HepG2 (cell line): ENCODE data around the gene PREX1. TPM values are rescaled to one million over a fixed set of nuclear protein-coding genes. Genes with fewer than 3 reads are reported as not detected.

Experiments
- ATAC-seq: fragments of 200-7000 bp; cut with Tn5 transposase; 3 replicates; pipeline ENCODE4 v1.9.1; 2020; ENCODE audit warnings: mild to moderate bottlenecking, moderate library complexity
- BruUV-seq: library from RNA; stranded (reverse); fragments of 400-500 nt; replicated peaks from 2 replicates; lab custom pipeline; 2021; lab: Mats Ljungman, UMichigan
- CTCF ChIA-PET: fragments of 300-600 bp; formaldehyde crosslinking; extraction: SDS; loops from one replicate; lab custom pipeline; 2021; ENCODE audit warnings: low total read pairs, inconsistent platforms, low intra/inter-chr PET ratio; lab: Yijun Ruan, JAX
- POLR2A ChIA-PET: fragments of 350-600 bp; sonication (Branson Sonifier 250); formaldehyde crosslinking; loops from one replicate; lab custom pipeline; 2020; ENCODE audit warnings: antibody characterized with exemption, inconsistent platforms; lab: Yijun Ruan, JAX
- DNase-seq: peaks from one replicate; pipeline ENCODE4 v3.0.0-alpha.2; 2015; ENCODE audit warnings: low spot score
- FAIRE-seq: peaks from 3 replicates; lab custom pipeline; 2011; peaks lifted over from hg19 to GRCh38; lab: Jason Lieb, UNC
- H2AFZ ChIP-seq: one replicate; pipeline ENCODE4 v1.6.1; 2011; ENCODE audit warnings: low read length, inconsistent platforms
- H3K27ac ChIP-seq: fragments of 300-600 bp; 3 replicates; pipeline ENCODE4 v1.8.0; 2011; ENCODE audit warnings: mixed run types, mild to moderate bottlenecking, mixed read lengths, low read length, inconsistent platforms; ENCODE audit not compliant: insufficient read depth; ENCODE audit errors: extremely low read length
- H3K27me3 ChIP-seq, 2 experiments: fragments of 200-600 bp in 1 of 2; 2 replicates in 1 of 2; 3 replicates in 1 of 2; pipeline versions ENCODE4 v1.6.0 to v1.8.0; 2011; ENCODE audit warnings: low read length in 2 of 2, mild to moderate bottlenecking in 2 of 2, moderate library complexity in 2 of 2, inconsistent platforms in 1 of 2; ENCODE audit not compliant: insufficient read depth in 2 of 2, control insufficient read depth in 1 of 2
- H3K36me3 ChIP-seq, 2 experiments: fragments of 200-600 bp in 1 of 2; replicated peaks in 1 of 2; 2 replicates in 1 of 2; 3 replicates in 1 of 2; pipeline versions ENCODE4 v1.5.1 to v1.8.0; 2011; ENCODE audit warnings: low read length in 2 of 2, inconsistent platforms in 1 of 2; ENCODE audit not compliant: insufficient read depth in 2 of 2, control insufficient read depth in 1 of 2
- H3K4me1 ChIP-seq: 2 replicates; pipeline ENCODE4 v1.5.1; 2012; ENCODE audit warnings: low read length, inconsistent platforms; ENCODE audit not compliant: insufficient read depth
- H3K4me2 ChIP-seq: 2 replicates; pipeline ENCODE4 v1.6.0; 2011; ENCODE audit warnings: low read depth, low read length, inconsistent platforms
- H3K4me3 ChIP-seq, 3 experiments: fragments of 200-600 bp in 1 of 3; sonication (generic), shearing (Covaris generic) in 1 of 3; replicated peaks in 1 of 3; 2 replicates each; pipeline ENCODE4 v1.5.1; 2011 to 2016; ENCODE audit warnings: low read length in 3 of 3, inconsistent platforms in 2 of 3, low read depth in 2 of 3, mild to moderate bottlenecking in 2 of 3, control low read depth in 1 of 3, mixed read lengths in 1 of 3; ENCODE audit not compliant: insufficient read depth in 1 of 3
- H3K79me2 ChIP-seq: one replicate; pipeline ENCODE4 v1.6.1; 2011; ENCODE audit warnings: low read length, inconsistent platforms; ENCODE audit not compliant: insufficient read depth
- H3K9ac ChIP-seq: 2 replicates; pipeline ENCODE4 v1.6.0; 2011; ENCODE audit warnings: mild to moderate bottlenecking, low read depth, low read length, inconsistent platforms; ENCODE audit not compliant: insufficient read depth
- H3K9me3 ChIP-seq: 2 replicates; pipeline ENCODE4 v1.5.1; 2012; ENCODE audit warnings: mild to moderate bottlenecking, low read length
- H4K20me1 ChIP-seq: 2 replicates; pipeline ENCODE4 v1.6.0; 2011; ENCODE audit warnings: inconsistent platforms, mild to moderate bottlenecking, low read length, moderate library complexity; ENCODE audit not compliant: insufficient read depth
- BRCA1 ChIP-seq: sonication (generic); formaldehyde crosslinking; IDR thresholded peaks from 2 replicates; pipeline ENCODE4 v1.4.0; 2020; ENCODE audit warnings: missing genetic modification reagents
- CHD4 ChIP-seq: fragments of 200-600 bp; sonication (generic); IDR thresholded peaks from 2 replicates; pipeline ENCODE4 v1.7.0; 2017; ENCODE audit warnings: mild to moderate bottlenecking, low read length, borderline replicate concordance
- E2F1 ChIP-seq: sonication (generic); formaldehyde crosslinking; IDR thresholded peaks from 2 replicates; pipeline ENCODE4 v1.5.0; 2020; ENCODE audit warnings: missing genetic modification reagents
- EZH2 ChIP-seq: conservative IDR thresholded peaks from 2 replicates; pipeline ENCODE4 v1.6.1; 2012; ENCODE audit warnings: mild to moderate bottlenecking, low read depth, low read length, moderate library complexity
- GPBP1L1 ChIP-seq: sonication (generic); formaldehyde crosslinking; IDR thresholded peaks from 2 replicates; pipeline ENCODE4 v1.5.0; 2020; ENCODE audit warnings: mild to moderate bottlenecking, missing genetic modification reagents
- GZF1 ChIP-seq: sonication (generic); formaldehyde crosslinking; IDR thresholded peaks from 2 replicates; pipeline ENCODE4 v1.5.1; 2020; ENCODE audit warnings: mild to moderate bottlenecking, missing genetic modification reagents
- HNRNPK ChIP-seq: fragments of 200-400 bp; formaldehyde crosslinking; IDR thresholded peaks from 2 replicates; pipeline ENCODE4 v1.6.1; 2018; ENCODE audit warnings: low read length, low read depth, moderate library complexity, mild to moderate bottlenecking; ENCODE audit not compliant: poor library complexity, severe bottlenecking
- MED1 ChIP-seq: sonication (generic); formaldehyde crosslinking; IDR thresholded peaks from 2 replicates; pipeline ENCODE4 v1.4.0; 2020; ENCODE audit warnings: missing genetic modification reagents
- NFE2L2 ChIP-seq: fragments of 150-350 bp; IDR thresholded peaks from 2 replicates; pipeline ENCODE4 v1.6.1; 2014; ENCODE audit warnings: low read length
- NPAS2 ChIP-seq: sonication (generic); formaldehyde crosslinking; IDR thresholded peaks from 2 replicates; pipeline ENCODE4 v1.8.0; 2022; ENCODE audit warnings: mild to moderate bottlenecking, missing genetic modification reagents, borderline replicate concordance
- ZBTB1 ChIP-seq: sonication (generic); formaldehyde crosslinking; IDR thresholded peaks from 2 replicates; pipeline ENCODE4 v1.4.0; 2020; ENCODE audit warnings: missing genetic modification reagents, borderline replicate concordance
- ZKSCAN5 ChIP-seq: sonication (generic); formaldehyde crosslinking; IDR thresholded peaks from 2 replicates; pipeline ENCODE4 v1.5.1; 2020; ENCODE audit warnings: mild to moderate bottlenecking, missing genetic modification reagents
- ZNF121 ChIP-seq: sonication (generic); formaldehyde crosslinking; IDR thresholded peaks from 2 replicates; pipeline ENCODE4 v1.5.0; 2020; ENCODE audit warnings: mild to moderate bottlenecking, missing genetic modification reagents
- WGBS: methylation state at CpG from one replicate; pipeline ENCODE4 v1.1.6; 2017; ENCODE audit warnings: low lambda C conversion rate; 5-methylcytosine and 5-hydroxymethylcytosine counted together
- in situ Hi-C: cut with HindIII; loops from 2 replicates; pipeline ENCODE4 v1.10.0; 2017; ENCODE audit warnings: low pct_unique_long_range_greater_than_20kb; ENCODE audit not compliant: extremely low pct_ligation_motif_present
- intact Hi-C: fragments of 100-400 bp; cut with micrococcal nuclease; formaldehyde crosslinking; loops from one replicate; pipeline ENCODE4 v1.10.0; 2022; ENCODE audit not compliant: unreplicated experiment
- polyA plus RNA-seq, 8 experiments: library from polyadenylated mRNA; depleted of rRNA in 3 of 8; stranded (reverse) in 7 of 8; unstranded in 1 of 8; fragments of >200 nt; fragmentation: Illumina TruSeq in 4 of 8; extraction: Trizol in 4 of 8; gene quantifications; 2 replicates each; pipeline versions ENCODE4 v1.2.1 to v1.2.3, GENCODE V29; 2011 to 2016; ENCODE audit warnings: low read depth in 4 of 8, missing spikeins in 1 of 8, mixed read lengths in 1 of 8; ENCODE audit not compliant: insufficient read depth in 1 of 8
- total RNA-seq, 5 experiments: library from RNA; depleted of rRNA; stranded (reverse); fragments of >200 nt; fragmentation: Illumina TruSeq; extraction: Trizol; gene quantifications; 2 replicates each; pipeline ENCODE4 v1.2.3, GENCODE V29; 2016; ENCODE audit warnings: low read depth in 1 of 5
- TF ChIP-seq, protein P1 (sequence below): IDR thresholded peaks from 2 replicates; pipeline ENCODE4 v1.6.1; 2016; ENCODE audit warnings: missing compliant biosample characterization, missing genetic modification reagents, borderline replicate concordance

Gene PREX1
- total and polyA plus RNA-seq, 2 of the 13 experiments (the other 11 are each of a cell fraction or from before 2014, with no cell fraction given) = 0.02 to 0.04 TPM

DNA sequence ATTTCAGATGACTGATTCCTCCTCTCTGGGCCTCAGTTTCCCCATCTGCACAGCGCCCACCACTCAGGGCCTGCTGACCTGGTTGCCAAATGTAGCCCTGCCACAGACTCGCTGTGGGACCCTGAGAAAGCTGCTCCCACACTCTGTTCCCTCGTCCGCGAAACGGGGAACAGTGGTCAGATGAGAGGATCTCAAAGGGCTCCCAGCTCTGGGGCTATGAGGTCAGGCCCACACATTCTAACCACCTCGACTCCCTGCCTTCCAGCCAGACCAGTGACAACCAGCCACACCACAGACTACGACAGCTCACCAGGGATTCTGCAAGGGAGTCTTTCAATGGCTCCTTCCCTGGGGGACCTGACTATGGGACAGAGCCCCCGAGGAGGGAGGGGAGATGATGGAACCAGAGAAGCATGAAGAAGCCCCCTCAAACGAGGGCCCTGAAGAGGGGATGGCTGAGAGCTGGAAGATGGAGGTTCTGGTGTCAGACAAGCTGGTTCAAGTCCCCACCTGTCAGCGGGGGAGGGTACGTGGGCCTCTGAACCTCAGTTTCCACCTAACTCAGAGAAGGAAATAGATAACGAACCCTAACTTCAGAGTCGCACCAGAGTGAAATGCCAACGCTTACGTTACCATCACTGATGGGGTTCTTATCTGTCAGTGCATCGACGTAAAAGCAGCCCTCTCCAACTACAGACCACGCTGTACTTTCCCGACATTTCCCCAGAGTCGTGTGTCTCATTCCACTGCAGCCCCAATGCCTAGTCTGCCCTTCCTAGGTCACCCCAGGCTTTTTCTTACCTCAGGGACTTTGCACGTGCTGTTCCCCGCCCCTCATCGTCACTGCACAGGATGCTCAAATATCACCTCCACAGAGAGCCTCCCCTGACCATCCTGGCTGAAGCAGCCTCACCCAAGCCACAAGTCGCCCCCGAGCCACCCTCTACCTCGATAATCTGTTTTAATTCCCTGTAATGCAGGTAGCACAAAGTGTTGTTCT lies 60.5 kb downstream of the PREX1 start:
- peak; percentile 17; the same call in 1 of the 2 replicates for TF ChIP-seq EZH2
- TF ChIP-seq ZBTB1 (CRISPR knock-in tag) = no peak
- H3K36me3 ChIP-seq = no peaks in the 10 kb centered on the region
- CTCF ChIA-PET = no interaction called here
- no peak overlapping the region for H3K9ac ChIP-seq
- ATAC-seq (no peak; the same call in 2 of the 3 replicates), FAIRE-seq (no peak), DNase-seq (no peak)
- no peaks in the 10 kb centered on the region for H3K79me2 ChIP-seq
- WGBS = 40% methylated on average over 27 of the region's 27 CpGs
- H3K4me3 ChIP-seq = no peak overlapping the region
- H3K27ac ChIP-seq = no peak overlapping the region
- intact Hi-C loops (no loop called here), in situ Hi-C loops (no loop called here)
- H4K20me1 ChIP-seq = no peaks in the 10 kb centered on the region
- BruUV-seq = no TSS peak
- H2AFZ ChIP-seq = no peak overlapping the region
- POLR2A ChIA-PET = no interaction called here
- no peak overlapping the region for H3K4me2 ChIP-seq
- H3K4me1 ChIP-seq = no peaks in the 10 kb centered on the region
- H3K27me3 ChIP-seq = peaks cover 7 to 41% of the 10 kb centered on the region in 2 experiments; a peak in 4 of 5 replicates
- H3K9me3 ChIP-seq = 0 out of 2 replicates have a peak, but pooled peaks cover 4% of the 10 kb centered on the region

DNA sequence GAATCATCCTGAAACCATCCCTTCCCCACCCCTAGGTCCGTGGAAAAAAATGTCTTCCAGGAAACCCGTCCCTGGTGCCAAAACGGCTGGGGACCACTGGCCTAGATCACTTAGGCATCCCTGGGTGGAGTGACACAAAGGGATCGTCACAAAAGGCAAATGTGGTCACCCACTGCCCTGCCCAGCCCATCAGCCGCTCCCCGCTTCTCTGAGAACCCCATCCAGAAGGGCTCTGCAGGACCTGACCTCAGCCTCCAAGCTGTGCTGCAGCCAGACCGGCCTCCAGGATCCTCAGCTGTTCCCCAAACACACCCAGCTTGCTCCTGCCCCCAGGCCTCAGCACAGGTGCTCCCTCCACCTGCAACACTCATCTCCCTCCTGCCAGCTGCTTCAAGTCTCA lies 61.6 kb downstream of the PREX1 start:
- DNase-seq = no peak
- ChIA-PET POLR2A (no interaction called here), CTCF (no interaction called here)
- H3K27me3 ChIP-seq = peaks cover 10 to 46% of the 10 kb centered on the region in 2 experiments; a peak in 4 of 5 replicates
- BruUV-seq = no TSS peak
- no peak for FAIRE-seq
- intact Hi-C loops = no loop called here
- no peaks in the 10 kb centered on the region for H3K36me3 ChIP-seq
- no peaks in the 10 kb centered on the region for H3K79me2 ChIP-seq
- no peaks in the 10 kb centered on the region for H4K20me1 ChIP-seq
- no peaks in the 10 kb centered on the region for H3K4me1 ChIP-seq
- H2AFZ ChIP-seq = no peak overlapping the region
- TF ChIP-seq, protein P1, sequence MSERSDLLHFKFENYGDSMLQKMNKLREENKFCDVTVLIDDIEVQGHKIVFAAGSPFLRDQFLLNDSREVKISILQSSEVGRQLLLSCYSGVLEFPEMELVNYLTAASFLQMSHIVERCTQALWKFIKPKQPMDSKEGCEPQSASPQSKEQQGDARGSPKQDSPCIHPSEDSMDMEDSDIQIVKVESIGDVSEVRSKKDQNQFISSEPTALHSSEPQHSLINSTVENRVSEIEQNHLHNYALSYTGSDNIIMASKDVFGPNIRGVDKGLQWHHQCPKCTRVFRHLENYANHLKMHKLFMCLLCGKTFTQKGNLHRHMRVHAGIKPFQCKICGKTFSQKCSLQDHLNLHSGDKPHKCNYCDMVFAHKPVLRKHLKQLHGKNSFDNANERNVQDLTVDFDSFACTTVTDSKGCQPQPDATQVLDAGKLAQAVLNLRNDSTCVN (CRISPR knock-in tag) = no peak
- TF ChIP-seq GPBP1L1 (CRISPR knock-in tag) (no peak), ZNF121 (CRISPR knock-in tag) (no peak), HNRNPK (no peak), GZF1 (CRISPR knock-in tag) (no peak), NPAS2 (CRISPR knock-in tag) (no peak), CHD4 (no peak), BRCA1 (CRISPR knock-in tag) (no peak), E2F1 (no peak), NFE2L2 (no peak), MED1 (CRISPR knock-in tag) (no peak), ZKSCAN5 (CRISPR knock-in tag) (no peak)
- TF ChIP-seq, all 625 proteins: peak for 0
- no peak for ATAC-seq
- H3K9ac ChIP-seq = no peak overlapping the region
- no peak overlapping the region for H3K4me3 ChIP-seq
- no peak overlapping the region for H3K27ac ChIP-seq
- H3K9me3 ChIP-seq = 0 out of 2 replicates have a peak, but pooled peaks cover 4% of the 10 kb centered on the region
- 3% methylated on average over 6 of the region's 7 CpGs for WGBS
- in situ Hi-C loops = no loop called here
- no peak overlapping the region for H3K4me2 ChIP-seq
